Mucosa of descending colon (tissue), 3 donors: ENCODE measurements around the gene SLC25A11. TPM values are rescaled to one million over a fixed set of nuclear protein-coding genes. Genes with fewer than 3 reads are reported as not detected.

ENCODE experiments used
- ATAC-seq: fragments of 200-7000 bp; cut with Tn5 transposase; one replicate; pipeline ENCODE4 v1.9.1; 2020; ENCODE audit warnings: mild to moderate bottlenecking, moderate library complexity
- DNase-seq, 3 donors: peaks; one replicate each; pipeline ENCODE4 v3.0.0-alpha.2; 2020
- H3K36me3 ChIP-seq: fragments of 200-600 bp; one replicate; pipeline ENCODE4 v1.8.0; 2021; ENCODE audit warnings: low read depth, mild to moderate bottlenecking
- H3K4me1 ChIP-seq: fragments of 200-600 bp; one replicate; pipeline ENCODE4 v1.8.0; 2021; ENCODE audit warnings: low read depth, mild to moderate bottlenecking
- H3K4me3 ChIP-seq: fragments of 200-600 bp; one replicate; pipeline ENCODE4 v1.8.0; 2021; ENCODE audit warnings: mild to moderate bottlenecking
- H3K9me3 ChIP-seq: fragments of 200-600 bp; one replicate; pipeline ENCODE4 v1.8.0; 2021; ENCODE audit warnings: mild to moderate bottlenecking
- CTCF ChIP-seq: fragments of 200-600 bp; IDR thresholded peaks from one replicate; pipeline ENCODE4 v1.8.0; 2022; ENCODE audit warnings: antibody characterized with exemption, mild to moderate bottlenecking
- intact Hi-C, 2 donors: fragments of 100-400 bp; cut with DNase I in 1 of 2; cut with micrococcal nuclease in 1 of 2; formaldehyde crosslinking; loops; one replicate each; pipeline versions ENCODE4 v1.11.0 to v1.11.1; 2022; cut with DNase I, micrococcal nuclease
- total RNA-seq, 3 donors: library from RNA; stranded (reverse); fragmentation: NEBNext Ultra II Directional in 2 of 3; extraction: Animal tissue kit (Norgen Biotek cat#: 25700) in 2 of 3; gene quantifications; one replicate each; pipeline versions ENCODE4 v1.2.1 to v1.2.4, GENCODE V29; 2021 to 2023
- donor health status: DM: no; HTN: no; CAD: no; lungs with moderate emphysema.
- donor health status: DM: no; HTN: no; CAD: no.
- donor health status: DM: no; HTN: yes; CAD: no.

SLC25A11 gene
- total RNA-seq, 3 donors from 2014 or later, result 68.4 to 87.2 (median 72.8) TPM

GRCh38 chr17:4982305-4982704 is 42.5 kb upstream of the SLC25A11 start:
- no peaks in the 10 kb centered on the region for H3K9me3 ChIP-seq
- H3K4me1 ChIP-seq, result peaks cover 12% of the 10 kb centered on the region
- TF ChIP-seq CTCF, result no peak
- H3K36me3 ChIP-seq, result no peaks in the 10 kb centered on the region
- intact Hi-C loops, result loop anchor here in 1 of 2 donors (10.0 kb wide), 1 partner anchor 82 kb away; no protein-coding TSS in a partner anchor
- DNase-seq (no peak), ATAC-seq (no peak)
- H3K4me3 ChIP-seq, result no peak overlapping the region

- TF ChIP-seq CTCF, result no peak
- H3K4me1 ChIP-seq, result peaks cover under 1% of the 10 kb centered on the region
- no peak overlapping the region for H3K4me3 ChIP-seq
- ATAC-seq, result peak; percentile 82
- intact Hi-C loops, result loop anchor here in 1 of 2 donors (10.0 kb wide), 1 partner anchor 84 kb away; no protein-coding TSS in a partner anchor
- H3K9me3 ChIP-seq, result no peaks in the 10 kb centered on the region
- peak in 1 of 3 donors; percentile 82 for DNase-seq
- no peaks in the 10 kb centered on the region for H3K36me3 ChIP-seq
These were observed 40.9 kb upstream of the SLC25A11 start for GRCh38 chr17:4980644-4981216.

GRCh38 chr17:4978726-4979125 is 38.9 kb upstream of the SLC25A11 start:
- peaks cover 1% of the 10 kb centered on the region for H3K36me3 ChIP-seq

GRCh38 chr17:4974115-4974670 is 34.3 kb upstream of the SLC25A11 start:
- Histone ChIP-seq H3K4me3 (no peak overlapping the region), H3K9me3 (no peaks in the 10 kb centered on the region), H3K4me1 (no peaks in the 10 kb centered on the region), H3K36me3 (peaks cover 3% of the 10 kb centered on the region)
- intact Hi-C loops, result no loop called here
- ATAC-seq (no peak), DNase-seq (no peak)
- TF ChIP-seq CTCF, result no peak

More at GRCh38 chr17:4978726-4979125, 38.9 kb upstream of the SLC25A11 start:
- ATAC-seq (peak; percentile 27), DNase-seq (no peak)
- TF ChIP-seq CTCF, result no peak
- intact Hi-C loops, result no loop called here
- Histone ChIP-seq H3K4me3 (no peak overlapping the region), H3K4me1 (no peaks in the 10 kb centered on the region), H3K9me3 (no peaks in the 10 kb centered on the region)

- no peaks in the 10 kb centered on the region for H3K9me3 ChIP-seq
- no peak for DNase-seq
- peaks cover 3% of the 10 kb centered on the region for H3K36me3 ChIP-seq
- H3K4me3 ChIP-seq, result no peak overlapping the region
- ATAC-seq, result no peak
- TF ChIP-seq CTCF, result no peak
- no peaks in the 10 kb centered on the region for H3K4me1 ChIP-seq
- intact Hi-C loops, result no loop called here
These were observed 33.6 kb upstream of the SLC25A11 start for GRCh38 chr17:4973256-4974114.
